22Rv1 (cell line): ENCODE data around the gene ZFAND5.
A peak's percentile ranks its signal among the peaks of the same experiment; 100 is the strongest.

Experiments
- H3K27ac ChIP-seq: fragments of 450-650 bp; 2 replicates; pipeline ENCODE4 v1.5.1; 2017
- CTCF ChIP-seq: fragments of 450-650 bp; IDR thresholded peaks from 2 replicates; pipeline ENCODE4 v1.5.1; 2017; ENCODE audit warnings: mild to moderate bottlenecking
- ZFX ChIP-seq: fragments of 450-650 bp; IDR thresholded peaks from 2 replicates; pipeline ENCODE4 v1.6.1; 2017; ENCODE audit warnings: antibody characterized with exemption, borderline replicate concordance

The ZFAND5 gene

DNA sequence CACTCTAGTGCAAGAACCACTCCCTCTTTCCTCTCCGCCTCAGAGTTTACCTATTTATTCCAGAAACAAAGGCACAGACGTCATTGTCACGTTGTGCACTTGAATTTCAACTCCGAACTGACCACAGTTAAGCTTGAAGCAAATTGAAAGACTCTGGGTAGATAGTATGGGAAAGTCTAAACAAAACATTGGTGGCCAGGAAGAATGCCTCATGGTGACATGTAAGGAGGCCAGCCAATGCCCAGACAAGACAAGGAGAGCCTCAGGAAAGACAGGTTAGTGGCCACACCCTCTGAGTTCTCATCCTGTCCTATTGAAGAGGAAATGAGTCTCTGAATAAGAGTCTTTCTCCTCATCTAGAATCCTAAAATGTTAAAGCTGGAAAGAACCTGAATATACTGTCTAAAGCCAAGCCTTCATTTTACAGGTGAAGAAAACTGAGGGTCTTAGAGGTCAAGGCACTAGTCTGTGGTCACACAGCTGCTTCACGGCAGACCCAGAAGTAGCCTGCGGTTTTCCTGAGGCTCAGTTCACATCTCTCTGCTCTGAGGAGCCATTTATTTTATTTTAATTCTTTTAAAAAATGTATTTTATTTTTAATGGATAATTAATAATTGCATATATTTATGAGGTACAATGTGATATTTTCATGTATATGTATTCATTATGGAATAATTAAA, 30.2 kb downstream of the ZFAND5 start:
- TF ChIP-seq CTCF (no peak), ZFX (no peak)
- H3K27ac ChIP-seq = no peak overlapping the region

DNA sequence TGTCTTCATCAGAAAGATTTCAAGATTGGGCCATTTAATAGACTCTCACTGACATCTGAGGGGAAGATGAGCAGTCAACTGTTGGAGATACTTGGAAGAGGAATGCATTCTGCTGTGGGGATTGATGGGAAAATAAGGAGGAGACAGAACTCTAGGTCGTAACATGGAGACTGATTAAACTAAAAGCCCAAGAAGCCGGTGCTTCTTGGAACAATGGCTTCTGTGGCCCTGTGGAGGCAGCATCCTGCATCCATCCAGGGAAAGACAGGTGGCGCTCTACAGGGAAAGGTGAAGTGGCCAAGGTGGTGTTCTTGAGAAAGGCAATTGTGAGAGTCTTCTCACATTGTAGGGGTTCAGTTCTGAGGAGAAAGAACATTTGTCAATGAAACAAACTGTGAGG, 31.3 kb downstream of the ZFAND5 start:
- H3K27ac ChIP-seq = no peak overlapping the region
- no peak for TF ChIP-seq ZFX
- TF ChIP-seq CTCF = peak; percentile 54

DNA sequence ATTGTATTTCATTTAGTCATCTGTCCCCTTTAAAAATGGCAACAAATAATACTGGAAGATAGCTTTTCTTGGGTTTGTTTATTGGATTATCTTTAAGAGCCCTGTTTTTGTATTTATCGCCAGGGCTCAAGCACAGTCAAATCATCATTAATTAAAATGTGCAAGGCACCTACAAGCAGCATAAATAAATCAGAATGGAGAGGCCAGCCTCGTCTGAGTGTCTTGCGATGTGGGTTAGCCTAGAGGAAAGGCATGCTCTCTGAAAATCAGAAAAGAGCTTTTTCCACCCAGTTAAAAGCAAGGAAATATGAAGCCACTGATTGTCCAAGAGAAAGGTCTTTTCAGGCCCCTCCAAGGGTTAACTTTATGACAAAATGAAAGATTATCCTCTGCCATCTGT, 31.8 kb downstream of the ZFAND5 start:
- no peak overlapping the region for H3K27ac ChIP-seq
- TF ChIP-seq CTCF = no peak
- no peak for TF ChIP-seq ZFX

GRCh38 chr9:72332351-72332750, 32.7 kb downstream of the ZFAND5 start:
- H3K27ac ChIP-seq = no peak overlapping the region
- TF ChIP-seq ZFX = no peak
- TF ChIP-seq CTCF = no peak

- no peak overlapping the region for H3K27ac ChIP-seq
- TF ChIP-seq CTCF (no peak), ZFX (no peak)
Observed at GRCh38 chr9:72327631-72328030, 37.4 kb downstream of the ZFAND5 start.

GRCh38 chr9:72326641-72327040, 38.4 kb downstream of the ZFAND5 start:
- no peak overlapping the region for H3K27ac ChIP-seq
- TF ChIP-seq ZFX (no peak), CTCF (no peak)

GRCh38 chr9:72324974-72325373, 40.0 kb downstream of the ZFAND5 start:
- TF ChIP-seq CTCF = no peak
- no peak for TF ChIP-seq ZFX
- H3K27ac ChIP-seq = no peak overlapping the region
